Muscle of back (tissue), 13 donors: ENCODE data around the gene C4orf50. TPM values are rescaled to one million over a fixed set of nuclear protein-coding genes. Genes with fewer than 3 reads are reported as not detected.

Source experiments
- DNase-seq, 3 donors: peaks; one replicate each; pipeline versions ENCODE4 v3.0.0 to v3.0.0-alpha.2; 2013
- long read RNA-seq, 9 donors: transcript quantifications; one replicate each; lab custom pipeline, GENCODE V29; 2026
- polyA plus RNA-seq, 10 donors: library from polyadenylated mRNA; unstranded; fragments of 120-200 nt; gene quantifications; one replicate each; pipeline ENCODE4 v1.2.1, GENCODE V29; 2013; ENCODE audit not compliant: insufficient read length in 10 of 10

The C4orf50 gene
- polyA plus RNA-seq, result under 1 TPM in 3 of 10 donors, not detected in 7; 0.01 to 0.04 (median 0.01) TPM
- long read RNA-seq, donor 1, result 0 reads
- long read RNA-seq, donor 2, result 0 reads
- long read RNA-seq, donor 3, result 0 reads
- long read RNA-seq, donor 4, result 0 reads
- long read RNA-seq, donor 5, result 0 reads
- long read RNA-seq, donor 6, result 0 reads
- long read RNA-seq, donor 7, result 0 reads
- long read RNA-seq, donor 8, result 0 reads
- long read RNA-seq, donor 9, result 0 reads

DNA sequence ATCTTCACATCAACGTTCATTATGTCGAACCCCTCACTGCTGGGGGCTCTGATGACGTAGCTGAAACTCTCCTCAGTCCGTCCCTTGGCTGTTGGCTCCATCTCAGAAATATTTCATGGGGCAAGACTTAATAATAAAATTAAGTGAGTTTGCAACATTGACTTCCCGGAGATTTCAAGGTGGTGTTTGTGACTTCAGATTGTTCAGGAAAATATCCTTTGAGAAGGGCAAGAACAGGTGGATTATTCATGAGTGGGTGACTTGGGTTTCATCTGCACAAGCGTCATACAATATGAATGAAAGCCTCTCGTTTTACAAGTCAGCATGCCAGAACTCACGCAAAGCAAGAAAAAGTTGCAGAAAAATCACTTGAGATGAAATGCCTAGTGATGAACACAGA, at the start of gene C4orf50:
Gene C4orf50 (minus strand): TSS at position 101 of the 400 bp plus-strand sequence.
- DNase-seq, result no peak

GRCh38 chr4:6065934-6066590, 47.8 kb upstream of the C4orf50 start:
- DNase-seq, result no peak

DNA sequence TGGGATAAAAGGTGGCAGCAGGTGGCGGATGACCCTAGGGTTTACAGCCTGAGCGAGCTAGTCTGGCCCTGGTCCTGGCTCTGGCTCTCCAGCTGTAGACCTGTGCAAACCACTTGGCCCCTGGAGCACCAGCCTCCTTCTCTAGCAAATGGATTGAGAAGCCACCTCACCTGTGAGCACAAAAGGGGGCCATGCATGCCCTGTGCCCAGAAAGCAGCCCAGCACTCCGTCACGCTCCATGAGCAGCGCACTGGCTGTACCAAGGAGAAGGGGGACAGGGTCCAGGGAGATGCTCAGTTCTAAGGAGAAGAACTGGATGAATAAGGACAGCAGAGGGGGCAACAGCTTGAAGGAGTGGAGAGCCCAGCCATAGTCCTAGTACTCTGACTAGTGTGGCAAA, 46.9 kb upstream of the C4orf50 start:
- no peak for DNase-seq

DNA sequence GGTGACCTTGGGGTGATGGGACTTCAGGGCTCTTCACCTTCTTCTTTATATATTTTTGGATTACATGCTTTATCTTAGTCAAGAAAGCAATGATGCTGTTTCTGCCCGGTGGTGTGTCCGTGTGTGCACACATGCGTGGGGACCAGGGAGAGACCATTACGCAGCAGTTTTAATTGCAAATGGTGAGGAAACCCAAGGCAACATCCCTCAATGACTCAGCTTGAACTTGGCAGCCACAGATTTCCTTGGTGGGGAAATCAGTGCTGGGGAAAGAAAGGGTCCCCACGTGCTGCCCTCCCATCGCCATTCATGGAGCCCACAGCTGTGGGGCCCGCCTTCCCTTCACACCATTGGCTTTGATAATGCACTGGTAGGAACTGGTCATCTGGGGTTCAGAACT, 46.2 kb upstream of the C4orf50 start:
- DNase-seq, result no peak

GRCh38 chr4:6063684-6064083, 45.5 kb upstream of the C4orf50 start:
- no peak for DNase-seq

DNA sequence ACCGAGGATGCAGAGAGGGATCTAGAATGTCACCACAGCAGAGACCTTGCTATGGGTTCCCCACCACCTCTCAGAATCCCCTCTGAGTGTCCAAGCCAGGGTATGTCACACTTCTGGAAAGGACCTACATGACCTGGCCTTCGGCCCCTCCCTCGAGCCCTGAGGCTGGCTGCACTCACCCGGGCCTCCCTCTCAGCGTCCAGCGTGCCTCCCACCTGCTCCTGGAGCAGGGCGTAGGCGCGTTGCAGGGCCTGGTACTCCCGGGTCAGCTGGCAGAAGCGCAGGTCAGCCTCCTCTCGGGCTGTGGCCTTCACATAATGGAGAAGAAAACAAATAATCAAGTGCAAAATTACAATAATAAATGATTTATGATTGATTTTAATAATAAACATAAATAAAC, 43.9 kb upstream of the C4orf50 start:
- no peak for DNase-seq

GRCh38 chr4:6059375-6059805, 41.2 kb upstream of the C4orf50 start:
- DNase-seq, result no peak

DNA sequence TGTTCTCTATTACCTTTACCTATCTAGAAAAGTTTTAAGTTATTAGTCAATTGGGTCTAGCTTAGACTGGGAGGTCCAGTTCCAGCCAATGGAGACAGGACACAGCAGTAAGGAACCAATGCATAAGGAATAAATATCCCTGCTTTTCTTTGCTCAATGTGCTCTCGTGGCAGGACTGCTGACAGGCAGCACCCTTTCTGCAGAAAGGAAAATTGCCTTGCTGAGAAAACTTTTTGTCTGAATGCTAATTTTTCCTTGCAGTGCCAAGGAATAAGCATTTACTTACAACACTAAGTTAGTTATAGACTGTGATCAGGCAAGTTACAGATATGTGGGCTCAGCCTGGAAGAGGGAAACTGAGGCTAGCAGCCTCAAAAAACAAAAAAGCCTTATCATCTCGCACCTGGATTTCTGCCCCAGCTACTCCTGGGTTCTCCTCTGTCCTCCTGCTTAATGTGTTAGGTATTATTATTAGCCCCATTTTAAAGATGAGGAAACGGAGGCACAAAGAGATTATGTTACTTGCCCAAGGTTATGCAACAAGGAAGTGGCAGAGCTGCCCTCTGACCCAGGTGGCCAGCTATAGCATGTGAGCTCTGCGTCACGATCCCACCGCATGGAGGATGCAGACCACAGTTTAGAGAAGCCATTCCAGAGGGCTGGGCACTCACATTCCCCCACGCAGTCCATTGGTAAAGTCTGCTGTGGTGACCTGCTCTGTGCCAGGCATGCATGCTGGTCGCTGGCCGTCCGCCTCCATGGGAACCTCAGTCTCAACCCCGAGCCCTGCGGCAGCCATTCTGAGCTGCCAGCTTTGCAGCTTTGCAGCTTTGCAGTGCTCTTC, 40.5 kb upstream of the C4orf50 start:
- DNase-seq, result no peak

DNA sequence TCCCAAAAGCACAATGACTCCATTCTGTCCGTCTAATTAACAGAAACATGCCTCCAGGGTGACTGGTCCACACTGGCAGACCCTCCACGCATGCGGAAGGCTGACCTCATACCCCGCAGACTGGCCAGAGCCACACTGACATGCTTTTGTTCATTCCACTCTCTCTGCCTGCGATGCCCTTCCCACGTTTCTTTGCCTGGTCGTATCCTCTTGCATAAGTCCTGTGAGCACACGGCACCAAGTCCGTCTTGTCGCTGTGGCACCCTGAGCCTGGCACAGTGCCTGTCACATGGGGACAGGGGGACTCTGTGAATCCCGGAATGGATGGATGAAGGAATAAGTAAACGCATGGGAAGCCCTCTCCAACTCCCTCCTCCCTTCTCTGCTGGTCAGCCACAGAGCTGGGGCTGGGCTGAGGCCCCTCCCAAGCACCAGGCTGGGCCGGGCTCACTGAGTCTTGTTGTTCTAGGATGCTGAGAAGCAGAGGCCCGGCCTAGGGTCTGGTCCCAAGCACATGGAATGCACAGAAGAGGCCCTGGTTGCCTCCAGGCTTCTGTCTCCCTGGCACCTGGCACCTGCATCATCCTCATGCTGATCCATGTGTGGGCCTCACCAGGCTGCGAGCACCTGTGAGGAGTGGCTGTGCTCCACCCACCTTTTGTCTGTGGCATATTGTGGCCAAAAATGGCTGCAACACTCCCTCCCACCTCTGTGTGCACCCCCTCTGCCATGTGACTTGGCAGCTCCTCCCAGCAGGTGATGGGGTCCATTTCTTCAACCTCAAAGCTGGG, 38.9 kb upstream of the C4orf50 start:
- DNase-seq, result no peak

GRCh38 chr4:6055436-6055835, 37.2 kb upstream of the C4orf50 start:
- no peak for DNase-seq

- DNase-seq, result no peak
Measured at GRCh38 chr4:6055030-6055429, 36.8 kb upstream of the C4orf50 start.

DNA sequence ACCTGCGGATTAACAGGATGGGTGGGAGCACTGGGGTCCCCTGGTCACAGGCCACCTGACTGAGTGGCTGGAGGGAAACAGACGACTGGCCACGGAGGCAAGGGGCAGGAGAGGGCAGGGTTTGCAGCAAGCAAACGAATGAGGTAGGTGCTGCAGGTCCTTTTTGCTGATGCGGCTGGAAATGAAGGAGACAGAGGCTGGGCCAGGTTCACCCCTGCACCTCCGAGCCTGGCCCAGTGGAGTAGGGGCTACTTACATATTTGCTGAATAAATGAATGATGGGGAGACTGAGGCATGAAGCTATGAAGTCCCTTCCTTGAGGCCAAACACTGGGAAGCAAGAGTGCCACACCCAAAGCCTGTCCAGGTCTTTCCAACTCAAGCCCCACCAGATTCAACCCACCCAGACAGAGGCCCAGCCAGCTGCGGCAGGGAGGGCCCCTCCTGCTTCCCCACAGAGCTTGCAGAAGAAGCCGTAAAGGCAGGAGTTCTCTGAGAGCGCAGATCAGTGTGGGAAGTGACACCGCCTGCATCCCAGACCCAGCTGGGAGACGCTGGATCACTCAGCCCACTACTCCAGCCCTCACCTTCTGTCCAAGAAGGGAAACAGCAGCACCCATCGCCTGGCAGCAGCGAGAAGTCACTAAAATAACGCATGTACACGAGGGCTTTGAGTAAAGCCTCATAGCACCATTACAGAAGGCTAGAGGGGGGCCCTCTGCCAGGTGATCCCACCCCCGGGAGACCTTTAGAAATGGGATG, 36.1 kb upstream of the C4orf50 start:
- no peak for DNase-seq

DNA sequence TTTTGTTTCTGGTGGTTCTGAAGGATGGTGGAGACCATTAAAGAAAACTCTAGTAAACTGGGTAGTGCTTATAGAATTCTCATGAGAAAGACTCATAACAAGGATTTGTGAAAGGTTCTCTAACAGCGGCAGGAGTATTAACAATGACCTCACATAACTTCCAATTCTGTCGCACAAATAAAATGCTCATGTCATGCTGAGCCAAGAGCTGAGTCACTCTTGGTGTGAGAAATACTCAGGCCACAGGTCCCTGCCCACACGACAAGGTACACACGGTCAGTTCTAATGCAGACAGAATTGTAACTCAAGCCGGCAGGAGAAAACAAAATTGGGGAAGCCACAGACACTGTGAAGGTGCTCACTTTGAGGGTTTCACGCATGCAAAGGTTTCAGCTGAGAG, 34.4 kb upstream of the C4orf50 start:
- DNase-seq, result no peak

DNA sequence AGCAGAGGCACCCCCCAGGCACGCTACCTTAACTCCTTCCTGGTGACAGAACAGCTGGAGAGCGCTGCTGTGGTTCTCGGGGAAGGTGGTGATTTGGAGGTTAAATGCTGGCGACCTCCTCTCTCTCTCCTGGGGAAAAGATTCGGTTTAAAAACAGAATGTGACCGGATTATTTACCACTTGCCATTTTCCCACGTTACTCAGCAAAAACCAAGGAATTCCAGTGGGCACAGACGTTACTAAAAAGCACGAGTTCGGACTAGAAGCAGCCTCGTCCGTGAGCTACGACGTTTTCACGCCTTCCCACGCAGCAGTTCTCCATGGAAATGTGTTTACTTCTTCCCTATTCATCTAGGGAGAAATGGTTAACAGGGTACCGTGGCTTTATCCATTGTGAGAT, 32.3 kb upstream of the C4orf50 start:
- no peak for DNase-seq

- no peak for DNase-seq
Measured at GRCh38 chr4:6049985-6050384, 31.8 kb upstream of the C4orf50 start.

DNA sequence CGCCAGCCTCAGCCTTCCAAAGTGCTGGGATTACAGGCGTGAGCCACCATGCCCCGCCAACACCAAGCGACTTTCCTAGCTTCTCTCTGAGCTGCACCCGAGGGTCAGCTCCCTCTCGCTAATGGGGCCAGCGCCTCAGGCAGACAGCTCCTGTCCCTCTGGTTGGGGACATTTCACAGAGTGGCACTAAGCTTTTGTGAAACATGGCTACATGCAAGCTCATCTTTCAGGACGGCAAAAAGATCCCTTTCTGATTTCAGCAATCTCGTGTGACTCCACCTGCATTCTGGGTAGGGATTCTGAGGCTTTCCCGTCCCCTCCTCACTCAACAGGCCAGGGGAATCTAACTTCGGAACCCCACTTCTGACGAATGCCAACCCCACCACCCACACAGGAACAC, 31.0 kb upstream of the C4orf50 start:
- no peak for DNase-seq

- DNase-seq, result no peak
Measured at GRCh38 chr4:6048537-6048936, 30.3 kb upstream of the C4orf50 start.

DNA sequence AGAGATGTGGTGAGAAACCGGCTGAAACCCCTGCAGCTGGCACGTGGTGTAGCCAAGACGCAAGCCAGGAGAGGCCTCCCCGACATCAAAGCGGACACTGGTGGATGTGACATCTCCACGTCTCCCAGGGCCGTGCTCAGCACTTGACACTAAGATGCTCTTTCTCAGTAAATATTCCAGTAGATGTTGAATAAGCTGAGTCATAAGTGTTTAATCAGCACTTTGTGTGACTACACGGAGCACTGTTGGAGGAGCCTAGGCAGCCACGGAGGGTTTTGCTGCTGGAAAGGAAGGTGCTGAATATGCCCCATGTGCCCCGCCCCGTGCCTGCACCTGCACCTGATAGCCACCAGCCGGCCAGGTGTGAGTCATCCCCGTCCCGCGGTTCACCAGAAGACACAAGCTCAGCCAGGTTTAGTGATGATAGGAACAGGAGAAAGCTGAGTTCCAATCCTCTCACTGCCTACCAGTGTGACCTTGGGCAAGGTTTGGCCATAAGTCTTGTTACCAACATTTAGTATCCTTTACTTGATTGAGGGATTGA, 29.0 kb upstream of the C4orf50 start:
- DNase-seq, result no peak

GRCh38 chr4:6046526-6047129, 28.4 kb upstream of the C4orf50 start:
- no peak for DNase-seq

GRCh38 chr4:6044805-6045204, 26.6 kb upstream of the C4orf50 start:
- DNase-seq, result no peak

GRCh38 chr4:6044276-6044675, 26.0 kb upstream of the C4orf50 start:
- no peak for DNase-seq
